ENCODE data around the gene ANKRD36B. TPM values are rescaled to one million over a fixed set of nuclear protein-coding genes. Genes with fewer than 3 reads are reported as not detected.
"Not testable (repeated sequence)": the region's sequence is repeated elsewhere in the genome, so short reads cannot be mapped to it uniquely, and the experiment has no call there.

The ANKRD36B gene
- total RNA-seq, 2 donors from 2014 or later, result 41.8 to 53.9 TPM

GRCh38 chr2:97605109-97605508, 15.4 kb upstream of the ANKRD36B start:
- H3K9me3 Mint-ChIP-seq; H3K4me3 Mint-ChIP-seq; H3K9ac ChIP-seq (ENCODE audit: extremely low read depth, low read length, poor library complexity, severe bottlenecking); H3K27me3 ChIP-seq (ENCODE audit: control insufficient read depth, insufficient read depth, low read length, poor library complexity, severe bottlenecking); H3K27ac Mint-ChIP-seq; H3K4me3 ChIP-seq (ENCODE audit: low read length); H3K36me3 ChIP-seq (ENCODE audit: control insufficient read depth, insufficient read depth, low read length); H3K4me1 ChIP-seq (ENCODE audit: control insufficient read depth, insufficient read depth, low read length); H3K36me3 Mint-ChIP-seq (ENCODE audit: low read depth); H3K4me1 Mint-ChIP-seq; H3K27ac ChIP-seq (ENCODE audit: low read depth, low read length); H3K27me3 Mint-ChIP-seq (ENCODE audit: insufficient read depth); DNase-seq; H3K9me3 ChIP-seq (ENCODE audit: control insufficient read depth, low read length): not testable (repeated sequence)
- WGBS, 2 experiments (ENCODE audit: insufficient coverage in 1 of 2, insufficient read length in 1 of 2), result no CpG with 5 or more reads among the region's 8 CpGs
- peak; percentile 41 for TF ChIP-seq CTCF (conservative IDR thresholded peaks at IDR 0.05)

- peaks cover 18% of the 10 kb centered on the region for H3K27me3 Mint-ChIP-seq (ENCODE audit: insufficient read depth)
- not testable (repeated sequence) for H3K9ac ChIP-seq (ENCODE audit: extremely low read depth, low read length, poor library complexity, severe bottlenecking); H3K9me3 ChIP-seq (ENCODE audit: control insufficient read depth, low read length); H3K4me1 ChIP-seq (ENCODE audit: control insufficient read depth, insufficient read depth, low read length); H3K4me1 Mint-ChIP-seq; H3K27me3 ChIP-seq (ENCODE audit: control insufficient read depth, insufficient read depth, low read length, poor library complexity, severe bottlenecking); H3K36me3 ChIP-seq (ENCODE audit: control insufficient read depth, insufficient read depth, low read length); H3K9me3 Mint-ChIP-seq; H3K4me3 Mint-ChIP-seq; H3K4me3 ChIP-seq (ENCODE audit: low read length); H3K36me3 Mint-ChIP-seq (ENCODE audit: low read depth); H3K27ac Mint-ChIP-seq; DNase-seq; H3K27ac ChIP-seq (ENCODE audit: low read depth, low read length)
- 84% methylated on average over 3 of the region's 10 CpGs; no CpG with 5 or more reads in 1 of the 2 experiments for WGBS, 2 experiments (ENCODE audit: insufficient coverage in 1 of 2, insufficient read length in 1 of 2)
These were observed 11.9 kb upstream of the ANKRD36B start for GRCh38 chr2:97601537-97601936.

GRCh38 chr2:97596180-97596579, 6.5 kb upstream of the ANKRD36B start:
- not testable (repeated sequence) for DNase-seq

GRCh38 chr2:97593520-97593919, 3.8 kb upstream of the ANKRD36B start:
- WGBS, 2 experiments (ENCODE audit: insufficient coverage in 1 of 2, insufficient read length in 1 of 2), result 92% methylated on average over 3 of the region's 3 CpGs; no CpG with 5 or more reads in 1 of the 2 experiments
- not testable (repeated sequence) for H3K9me3 ChIP-seq (ENCODE audit: control insufficient read depth, low read length); H3K4me1 ChIP-seq (ENCODE audit: control insufficient read depth, insufficient read depth, low read length); H3K4me3 Mint-ChIP-seq; H3K27ac Mint-ChIP-seq; H3K9me3 Mint-ChIP-seq; H3K4me3 ChIP-seq (ENCODE audit: low read length); H3K27me3 Mint-ChIP-seq (ENCODE audit: insufficient read depth); H3K4me1 Mint-ChIP-seq; DNase-seq; H3K27ac ChIP-seq (ENCODE audit: low read depth, low read length); H3K36me3 Mint-ChIP-seq (ENCODE audit: low read depth); H3K9ac ChIP-seq (ENCODE audit: extremely low read depth, low read length, poor library complexity, severe bottlenecking); H3K36me3 ChIP-seq (ENCODE audit: control insufficient read depth, insufficient read depth, low read length); H3K27me3 ChIP-seq (ENCODE audit: control insufficient read depth, insufficient read depth, low read length, poor library complexity, severe bottlenecking)

More at GRCh38 chr2:97596180-97596579, 6.5 kb upstream of the ANKRD36B start:
- H3K9ac ChIP-seq (ENCODE audit: extremely low read depth, low read length, poor library complexity, severe bottlenecking); H3K36me3 ChIP-seq (ENCODE audit: control insufficient read depth, insufficient read depth, low read length); H3K4me3 Mint-ChIP-seq; H3K9me3 Mint-ChIP-seq; H3K27ac ChIP-seq (ENCODE audit: low read depth, low read length); H3K4me3 ChIP-seq (ENCODE audit: low read length); H3K27me3 ChIP-seq (ENCODE audit: control insufficient read depth, insufficient read depth, low read length, poor library complexity, severe bottlenecking); H3K36me3 Mint-ChIP-seq (ENCODE audit: low read depth); H3K4me1 ChIP-seq (ENCODE audit: control insufficient read depth, insufficient read depth, low read length); H3K9me3 ChIP-seq (ENCODE audit: control insufficient read depth, low read length); H3K27ac Mint-ChIP-seq; H3K4me1 Mint-ChIP-seq: not testable (repeated sequence)
- WGBS, 2 experiments (ENCODE audit: insufficient coverage in 1 of 2, insufficient read length in 1 of 2), result 98 to 100% methylated on average over 1 to 2 of the region's 4 CpGs
- peaks cover 22% of the 10 kb centered on the region for H3K27me3 Mint-ChIP-seq (ENCODE audit: insufficient read depth)
